PC-3 (cell line): Measurements from ENCODE around the gene ATG2A.

ENCODE experiments used
- CTCF ChIP-seq: fragments of 300-600 bp; sonication (generic); conservative IDR thresholded peaks from 2 replicates; pipeline ENCODE4 v1.5.1; 2017; ENCODE audit warnings: antibody characterized with exemption, low read depth, mild to moderate bottlenecking, low read length
- EZH2 ChIP-seq: fragments of 300-600 bp; sonication (generic); IDR thresholded peaks from one replicate; pipeline ENCODE4 v1.6.1; 2017; ENCODE audit warnings: antibody characterized with exemption, mild to moderate bottlenecking, low read length; ENCODE audit not compliant: unreplicated experiment
- EZH2phosphoT487 ChIP-seq: fragments of 300-600 bp; sonication (generic); IDR thresholded peaks from 2 replicates; pipeline ENCODE4 v1.6.1; 2018; ENCODE audit warnings: mild to moderate bottlenecking, antibody characterized with exemption, low read length, borderline replicate concordance

GRCh38 chr11:64877390-64878222, 39.4 kb downstream of the ATG2A start:
- no peak for TF ChIP-seq EZH2
- TF ChIP-seq CTCF, result no peak
- TF ChIP-seq EZH2phosphoT487, result no peak
